Right atrium auricular region (tissue), 2 donors: ENCODE measurements around the gene TRIM61. TPM values are rescaled to one million over a fixed set of nuclear protein-coding genes. Genes with fewer than 3 reads are reported as not detected.
"Not testable (repeated sequence)": the region's sequence is repeated elsewhere in the genome, so short reads cannot be mapped to it uniquely, and the experiment has no call there.

Experiments
- DNase-seq: peaks from one replicate; pipeline ENCODE4 v3.0.0-alpha.2; 2019; ENCODE audit warnings: low spot score
- H3K27ac ChIP-seq, 2 donors: fragments of 200-600 bp; sonication (generic); 1 replicate in 1 of 2; 2 replicates in 1 of 2; pipeline ENCODE4 v1.5.1; 2016 to 2019
- H3K27me3 ChIP-seq, 2 donors: fragments of 200-600 bp; sonication (generic); one replicate each; pipeline versions ENCODE4 v1.5.1 to v1.6.0; 2017 to 2019
- H3K36me3 ChIP-seq: fragments of 200-600 bp; sonication (generic); one replicate; pipeline ENCODE4 v1.5.1; 2016
- H3K4me1 ChIP-seq, 2 donors: fragments of 200-600 bp; sonication (generic); one replicate each; pipeline versions ENCODE4 v1.5.1 to v1.6.0; 2017 to 2019
- H3K4me3 ChIP-seq, 2 donors: fragments of 200-600 bp; sonication (generic); 1 replicate in 1 of 2; 2 replicates in 1 of 2; pipeline ENCODE4 v1.5.1; 2017 to 2019; ENCODE audit warnings: mild to moderate bottlenecking in 1 of 2, moderate library complexity in 1 of 2
- H3K9me3 ChIP-seq, 2 donors: fragments of 200-600 bp; sonication (generic); one replicate each; pipeline ENCODE4 v1.5.1; 2019
- total RNA-seq, 2 donors: library from RNA; depleted of rRNA; stranded (reverse); fragments of >200 nt; gene quantifications; one replicate each; pipeline ENCODE4 v1.1.0, GENCODE V29; 2016
- TF ChIP-seq, protein P1 (sequence below), 2 donors: fragments of 200-600 bp; sonication (generic); IDR thresholded peaks; one replicate each; pipeline ENCODE4 v1.5.1; 2019; ENCODE audit warnings: antibody characterized with exemption in 2 of 2

The TRIM61 gene
- total RNA-seq, 2 donors from 2014 or later: 0.79 to 1.1 TPM

DNA sequence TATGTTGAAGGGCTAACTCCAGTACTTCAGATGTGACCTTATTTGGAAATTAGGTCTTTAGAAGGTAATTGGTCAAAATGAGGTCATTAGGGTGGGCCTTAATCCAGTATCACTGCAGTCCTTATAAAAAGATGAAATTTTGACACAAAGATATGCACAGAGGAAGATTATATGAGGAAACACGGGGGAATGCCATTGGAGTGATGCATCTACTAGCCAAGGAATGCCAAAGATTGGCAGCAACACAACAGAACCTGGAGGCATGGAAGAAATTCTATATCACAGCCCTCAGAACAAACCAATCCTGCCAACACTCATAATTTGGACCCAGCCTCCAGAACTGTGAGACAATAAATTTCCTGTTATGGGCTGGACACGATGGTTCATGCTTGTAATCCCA lies 17.6 kb downstream of the TRIM61 start:
- Histone ChIP-seq H3K27me3 (no peaks in the 10 kb centered on the region), H3K36me3 (no peaks in the 10 kb centered on the region), H3K9me3 (no peaks in the 10 kb centered on the region), H3K27ac (no peak overlapping the region), H3K4me3 (no peak overlapping the region), H3K4me1 (peaks cover 0 to 12% of the 10 kb centered on the region in 2 donors)
- TF ChIP-seq, protein P1, sequence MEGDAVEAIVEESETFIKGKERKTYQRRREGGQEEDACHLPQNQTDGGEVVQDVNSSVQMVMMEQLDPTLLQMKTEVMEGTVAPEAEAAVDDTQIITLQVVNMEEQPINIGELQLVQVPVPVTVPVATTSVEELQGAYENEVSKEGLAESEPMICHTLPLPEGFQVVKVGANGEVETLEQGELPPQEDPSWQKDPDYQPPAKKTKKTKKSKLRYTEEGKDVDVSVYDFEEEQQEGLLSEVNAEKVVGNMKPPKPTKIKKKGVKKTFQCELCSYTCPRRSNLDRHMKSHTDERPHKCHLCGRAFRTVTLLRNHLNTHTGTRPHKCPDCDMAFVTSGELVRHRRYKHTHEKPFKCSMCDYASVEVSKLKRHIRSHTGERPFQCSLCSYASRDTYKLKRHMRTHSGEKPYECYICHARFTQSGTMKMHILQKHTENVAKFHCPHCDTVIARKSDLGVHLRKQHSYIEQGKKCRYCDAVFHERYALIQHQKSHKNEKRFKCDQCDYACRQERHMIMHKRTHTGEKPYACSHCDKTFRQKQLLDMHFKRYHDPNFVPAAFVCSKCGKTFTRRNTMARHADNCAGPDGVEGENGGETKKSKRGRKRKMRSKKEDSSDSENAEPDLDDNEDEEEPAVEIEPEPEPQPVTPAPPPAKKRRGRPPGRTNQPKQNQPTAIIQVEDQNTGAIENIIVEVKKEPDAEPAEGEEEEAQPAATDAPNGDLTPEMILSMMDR (IDR thresholded peaks at IDR 0.05): no peak
- DNase-seq: no peak

DNA sequence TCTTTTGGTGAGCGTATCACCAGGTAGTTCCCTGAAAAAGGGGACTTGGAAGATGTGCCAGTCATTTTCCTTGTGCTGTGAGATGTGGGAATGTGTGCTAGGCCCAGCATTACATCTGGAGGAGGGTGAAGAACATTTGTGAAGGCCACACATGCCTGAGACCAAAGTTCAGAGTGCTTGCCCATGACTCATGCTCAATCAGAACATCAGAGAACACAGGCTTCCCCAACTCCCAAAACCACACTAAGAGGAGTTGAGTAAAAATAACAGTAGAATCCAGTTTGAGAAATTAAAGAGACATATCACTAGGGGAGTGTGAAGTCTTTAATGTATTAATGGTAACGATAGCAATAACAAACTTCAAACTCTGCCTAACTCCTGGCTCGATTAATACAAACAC lies 18.0 kb downstream of the TRIM61 start:
- H3K9me3 ChIP-seq, DNase-seq, H3K27ac ChIP-seq, H3K27me3 ChIP-seq, H3K36me3 ChIP-seq, H3K4me3 ChIP-seq: not testable (repeated sequence)
- H3K4me1 ChIP-seq: peaks cover 0 to 12% of the 10 kb centered on the region in 2 donors

DNA sequence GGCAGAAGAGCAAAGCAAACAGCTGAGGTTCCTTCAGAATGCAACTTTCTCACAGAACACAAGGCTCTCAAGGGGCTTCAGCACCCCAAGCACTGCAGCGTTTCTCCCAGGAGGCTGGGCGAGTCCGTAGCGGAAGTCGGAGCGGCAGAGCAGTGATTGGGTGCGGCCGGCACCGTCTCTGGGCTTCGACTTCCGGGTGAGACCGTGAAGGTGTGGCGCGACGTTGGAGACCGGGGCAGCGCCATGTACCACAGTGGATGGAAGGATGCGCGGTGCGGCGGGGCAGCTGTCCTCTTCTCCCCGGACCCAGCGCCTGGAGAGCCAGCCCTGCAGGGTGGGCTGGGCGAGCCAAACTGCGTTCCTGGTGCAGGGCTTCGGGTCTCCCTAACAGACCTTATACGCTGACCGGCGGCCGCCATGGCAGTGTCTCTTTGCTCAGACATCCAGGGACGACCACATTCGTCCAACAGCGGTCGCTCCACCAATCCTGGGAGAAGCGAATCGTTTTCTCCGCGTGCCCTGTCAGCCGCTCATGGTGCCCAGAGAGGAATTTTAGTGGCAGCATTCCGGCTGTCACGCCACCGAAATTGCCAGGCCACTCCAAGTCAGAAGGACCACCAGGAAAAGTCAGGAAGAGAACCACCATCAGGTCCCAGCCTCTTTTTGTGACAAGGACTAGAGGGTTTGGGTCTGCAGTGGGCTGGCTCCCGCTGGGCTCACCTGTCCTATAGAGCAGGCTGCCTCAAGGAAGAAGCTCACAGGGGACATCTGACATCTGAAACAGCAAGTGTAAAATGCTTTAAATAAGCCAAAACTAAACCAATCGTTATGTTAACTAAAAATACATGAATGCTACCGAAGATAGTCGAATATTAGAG lies 20.5 kb downstream of the TRIM61 start:
- Histone ChIP-seq H3K4me1 (peaks cover 0 to 12% of the 10 kb centered on the region in 2 donors), H3K27me3 (no peaks in the 10 kb centered on the region), H3K4me3 (peak overlapping the region; percentile 50 to 66), H3K36me3 (no peaks in the 10 kb centered on the region), H3K9me3 (no peaks in the 10 kb centered on the region), H3K27ac (peak overlapping the region; percentile 67 to 70)
- no peak for DNase-seq
- TF ChIP-seq, protein P1 (IDR thresholded peaks at IDR 0.05): no peak

DNA sequence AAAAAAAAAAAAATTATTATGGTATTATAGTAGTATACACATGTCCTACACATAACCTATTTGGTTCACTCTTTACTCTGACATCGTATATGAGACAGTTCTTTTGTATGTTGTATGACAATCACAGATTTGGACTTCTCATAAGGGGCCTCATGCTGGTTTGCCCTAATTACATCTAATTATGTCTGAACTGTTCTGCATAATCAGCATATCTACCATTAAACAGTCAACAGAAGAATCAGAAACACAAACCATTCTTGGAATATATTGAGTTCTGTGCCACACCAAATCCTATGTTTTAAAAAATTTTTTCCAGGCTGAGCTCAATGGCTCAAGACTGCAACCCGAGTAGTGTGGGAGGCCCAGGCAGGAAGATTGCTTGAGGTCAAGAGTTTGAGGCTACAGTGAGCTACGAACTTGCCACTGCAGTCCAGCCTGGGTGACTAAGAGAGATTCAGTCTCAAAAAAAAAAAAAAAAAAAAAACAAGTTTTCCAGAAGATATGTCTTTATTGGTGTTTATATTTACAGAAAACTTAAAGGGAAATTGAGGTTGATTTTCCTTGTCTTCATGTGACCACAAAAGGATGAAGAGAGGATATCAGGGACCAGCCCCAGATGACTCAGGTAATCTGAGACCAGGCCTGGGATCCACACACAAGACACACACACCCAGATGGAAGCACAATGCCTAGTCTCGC lies 22.2 kb downstream of the TRIM61 start:
- Histone ChIP-seq H3K4me3 (no peak overlapping the region), H3K27me3 (no peaks in the 10 kb centered on the region), H3K4me1 (peaks cover 0 to 12% of the 10 kb centered on the region in 2 donors), H3K27ac (no peak overlapping the region), H3K9me3 (no peaks in the 10 kb centered on the region), H3K36me3 (no peaks in the 10 kb centered on the region)
- DNase-seq: no peak
- TF ChIP-seq, protein P1 (IDR thresholded peaks at IDR 0.05): no peak

DNA sequence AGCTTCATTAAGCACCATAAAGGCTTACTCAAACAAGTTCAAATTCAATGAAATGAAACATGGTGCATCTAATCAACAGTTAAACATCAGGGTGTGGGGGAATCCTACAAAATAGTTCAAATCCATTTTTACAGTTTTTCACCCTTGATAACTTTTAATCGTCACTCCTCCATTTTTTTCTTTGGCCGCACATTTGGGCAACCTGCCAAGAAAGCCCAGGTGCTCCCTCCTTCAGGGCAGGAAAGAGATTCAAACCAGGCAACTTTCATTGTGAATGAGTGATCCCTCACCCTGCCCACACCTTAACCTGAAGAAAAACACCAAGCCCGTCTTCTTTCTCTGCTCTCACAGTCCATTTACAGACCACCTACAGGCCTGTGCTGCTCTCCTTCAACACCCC lies 24.9 kb downstream of the TRIM61 start:
- no peaks in the 10 kb centered on the region for H3K9me3 ChIP-seq
- H3K27me3 ChIP-seq: no peaks in the 10 kb centered on the region
- DNase-seq: no peak
- H3K4me1 ChIP-seq: peaks cover 0 to 4% of the 10 kb centered on the region in 2 donors
- H3K4me3 ChIP-seq: no peak overlapping the region
- TF ChIP-seq, protein P1 (IDR thresholded peaks at IDR 0.05): no peak
- H3K36me3 ChIP-seq: no peaks in the 10 kb centered on the region
- no peak overlapping the region for H3K27ac ChIP-seq

DNA sequence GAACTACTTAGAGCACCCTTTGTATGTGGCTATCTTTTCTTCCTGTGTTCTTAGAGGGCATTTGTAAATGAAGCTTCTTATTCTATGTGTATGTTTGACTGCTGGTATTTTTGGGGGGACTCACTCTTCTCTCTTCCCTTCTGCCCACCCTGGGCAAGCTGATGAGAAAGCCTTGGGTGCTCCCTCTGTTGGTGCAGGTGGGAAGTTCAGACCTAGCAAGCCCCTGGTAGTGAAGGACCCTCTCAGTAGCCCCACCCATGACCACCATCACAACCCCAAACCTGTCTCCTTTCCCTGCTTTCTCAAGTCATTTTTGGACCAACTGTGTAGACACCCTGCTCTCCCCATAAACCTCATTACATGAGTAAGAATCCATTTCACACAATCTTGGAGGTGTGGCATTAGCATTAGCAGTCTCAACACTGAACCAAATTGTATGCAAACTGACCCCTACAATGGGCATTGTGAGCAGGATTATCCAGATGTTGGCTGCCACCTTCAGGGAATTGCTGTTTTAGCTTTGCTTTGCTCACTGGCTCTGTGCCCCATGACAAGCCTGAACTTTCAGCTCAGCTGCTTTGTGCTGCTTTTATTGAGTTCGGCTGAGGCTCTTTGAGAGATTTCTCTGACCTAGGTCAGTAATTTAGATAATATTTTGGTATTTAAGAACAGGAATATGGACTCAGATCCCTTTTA lies 27.9 kb downstream of the TRIM61 start:
- Histone ChIP-seq H3K27me3 (no peaks in the 10 kb centered on the region), H3K9me3 (no peaks in the 10 kb centered on the region), H3K4me1 (no peaks in the 10 kb centered on the region), H3K27ac (no peak overlapping the region), H3K36me3 (no peaks in the 10 kb centered on the region), H3K4me3 (no peak overlapping the region)
- TF ChIP-seq, protein P1 (IDR thresholded peaks at IDR 0.05): no peak
- no peak for DNase-seq
